H1 (cell line): ENCODE results near the gene SLIRP. TPM values are rescaled to one million over a fixed set of nuclear protein-coding genes. Genes with fewer than 3 reads are reported as not detected.

Experiments
- CTCF ChIA-PET: fragments of 300-600 bp; sonication (Branson Sonifier 250); formaldehyde crosslinking; loops from one replicate; lab custom pipeline; 2021; ENCODE audit not compliant: partially characterized antibody; lab: Charles Lee
- POLR2A ChIA-PET: fragments of 300-600 bp; sonication (Branson Sonifier 250); formaldehyde crosslinking; loops from one replicate; lab custom pipeline; 2021; ENCODE audit warnings: inconsistent platforms; ENCODE audit not compliant: partially characterized antibody; lab: Charles Lee
- DNase-seq, 2 experiments: peaks; one replicate each; pipeline versions ENCODE4 v3.0.0 to v3.0.0-alpha.2; 2010 to 2022; ENCODE audit warnings: low spot score in 2 of 2, low read depth in 1 of 2, mixed read lengths in 1 of 2
- FAIRE-seq: peaks from 2 replicates; lab custom pipeline; 2011; peaks lifted over from hg19 to GRCh38; lab: Jason Lieb, UNC
- H2AFZ ChIP-seq: 2 replicates; pipeline ENCODE4 v1.8.1; 2012; ENCODE audit warnings: low read length, inconsistent platforms
- H2AK5ac ChIP-seq: 2 replicates; pipeline ENCODE4 v1.6.1; 2013; ENCODE audit warnings: low read depth, low read length
- H2BK120ac ChIP-seq: replicated peaks from 2 replicates; pipeline ENCODE3; 2013; ENCODE audit warnings: low read depth, low read length, inconsistent platforms
- H2BK12ac ChIP-seq: 2 replicates; pipeline ENCODE4 v1.6.1; 2013; ENCODE audit warnings: low read depth, low read length
- H2BK15ac ChIP-seq: 2 replicates; pipeline ENCODE4 v1.6.1; 2013; ENCODE audit warnings: low read length
- H2BK20ac ChIP-seq: 2 replicates; pipeline ENCODE4 v1.6.1; 2013; ENCODE audit warnings: low read length
- H2BK5ac ChIP-seq: 2 replicates; pipeline ENCODE4 v1.6.1; 2013; ENCODE audit warnings: low read depth, low read length
- H3K14ac ChIP-seq: 2 replicates; pipeline ENCODE4 v1.6.1; 2013; ENCODE audit warnings: inconsistent platforms; ENCODE audit not compliant: insufficient read length
- H3K18ac ChIP-seq: 2 replicates; pipeline ENCODE4 v1.6.1; 2013; ENCODE audit warnings: low read length; ENCODE audit errors: extremely low read depth
- H3K23ac ChIP-seq: 2 replicates; pipeline ENCODE4 v1.6.1; 2013; ENCODE audit warnings: inconsistent platforms; ENCODE audit not compliant: insufficient read length
- H3K23me2 ChIP-seq: 2 replicates; pipeline ENCODE4 v1.6.1; 2013; ENCODE audit warnings: low read depth, low read length
- H3K27ac ChIP-seq: 2 replicates; pipeline ENCODE4 v1.6.1; 2011; ENCODE audit warnings: low read depth, low read length, inconsistent platforms
- H3K27me3 ChIP-seq, 4 experiments: replicated peaks in 1 of 4; 1 replicate in 1 of 4; 2 replicates in 3 of 4; pipeline versions ENCODE4 v1.6.1 to v1.8.1; 2011 to 2013; ENCODE audit warnings: low read length in 3 of 4, mild to moderate bottlenecking in 3 of 4, inconsistent platforms in 2 of 4, mixed read lengths in 2 of 4, moderate library complexity in 1 of 4; ENCODE audit not compliant: control insufficient read depth in 3 of 4, insufficient read depth in 3 of 4; ENCODE audit errors: extremely low read depth in 1 of 4
- H3K36me3 ChIP-seq, 4 experiments: 2 replicates each; pipeline versions ENCODE4 v1.6.1 to v1.8.1; 2011 to 2013; ENCODE audit warnings: mild to moderate bottlenecking in 4 of 4, low read length in 3 of 4, moderate library complexity in 2 of 4, control low read depth in 1 of 4, inconsistent platforms in 1 of 4; ENCODE audit not compliant: insufficient read depth in 4 of 4, control insufficient read depth in 2 of 4
- H3K4ac ChIP-seq: replicated peaks from 2 replicates; pipeline ENCODE3; 2013; ENCODE audit warnings: low read length, low read depth, mixed read lengths, inconsistent platforms; ENCODE audit not compliant: insufficient read length
- H3K4me1 ChIP-seq, 4 experiments: replicated peaks in 1 of 4; 1 replicate in 1 of 4; 2 replicates in 3 of 4; pipeline versions ENCODE4 v1.6.1 to v1.8.1; 2011 to 2013; ENCODE audit warnings: low read length in 3 of 4, inconsistent platforms in 2 of 4, mixed read lengths in 1 of 4; ENCODE audit not compliant: insufficient read depth in 4 of 4, control insufficient read depth in 3 of 4
- H3K4me2 ChIP-seq, 2 experiments: 2 replicates each; pipeline versions ENCODE4 v1.6.1 to v1.8.1; 2011 to 2013; ENCODE audit warnings: low read depth in 2 of 2, low read length in 2 of 2, control low read depth in 1 of 2, inconsistent platforms in 1 of 2, mild to moderate bottlenecking in 1 of 2; ENCODE audit not compliant: insufficient read depth in 1 of 2
- H3K4me3 ChIP-seq, 4 experiments: fragments of 200-600, 300-600 bp in 1 of 4; sonication (generic), shearing (Covaris generic), sonication (Bioruptor Twin) in 1 of 4; 2 replicates each; pipeline versions ENCODE4 v1.5.1 to v1.8.1; 2011 to 2016; ENCODE audit warnings: low read length in 4 of 4, low read depth in 3 of 4, control low read depth in 2 of 4, inconsistent platforms in 2 of 4, mild to moderate bottlenecking in 2 of 4, mixed read lengths in 1 of 4, moderate library complexity in 1 of 4; ENCODE audit not compliant: insufficient read depth in 2 of 4; ENCODE audit errors: extremely low read depth in 1 of 4
- H3K56ac ChIP-seq: replicated peaks from 2 replicates; pipeline ENCODE3; 2013; ENCODE audit warnings: low read depth, mild to moderate bottlenecking, mixed read lengths, low read length, inconsistent platforms; ENCODE audit not compliant: insufficient read length
- H3K79me1 ChIP-seq: 2 replicates; pipeline ENCODE4 v1.6.1; 2013; ENCODE audit warnings: low read depth, low read length, control low read depth
- H3K79me2 ChIP-seq, 2 experiments: 2 replicates each; pipeline versions ENCODE4 v1.6.1 to v1.8.1; 2012 to 2013; ENCODE audit warnings: low read length in 2 of 2, mild to moderate bottlenecking in 2 of 2, inconsistent platforms in 1 of 2; ENCODE audit not compliant: insufficient read depth in 2 of 2, control insufficient read depth in 1 of 2
- H3K9ac ChIP-seq, 4 experiments: replicated peaks in 1 of 4; 1 replicate in 1 of 4; 2 replicates in 3 of 4; pipeline versions ENCODE4 v1.6.1 to v1.8.1; 2011 to 2013; ENCODE audit warnings: low read depth in 3 of 4, low read length in 3 of 4, control low read depth in 2 of 4, mild to moderate bottlenecking in 2 of 4, moderate library complexity in 2 of 4, inconsistent platforms in 1 of 4; ENCODE audit errors: extremely low read depth in 1 of 4
- H3K9me3 ChIP-seq, 2 experiments: 2 replicates each; pipeline versions ENCODE4 v1.6.1 to v1.8.1; 2012 to 2013; ENCODE audit warnings: mild to moderate bottlenecking in 2 of 2, moderate library complexity in 2 of 2, control low read depth in 1 of 2, inconsistent platforms in 1 of 2, low read depth in 1 of 2, low read length in 1 of 2, mixed read lengths in 1 of 2; ENCODE audit not compliant: insufficient read depth in 2 of 2
- H4K20me1 ChIP-seq, 2 experiments: replicated peaks in 1 of 2; 2 replicates each; pipeline versions ENCODE3 to v1.8.1; 2011 to 2013; ENCODE audit warnings: inconsistent platforms in 2 of 2, low read length in 2 of 2, mild to moderate bottlenecking in 1 of 2; ENCODE audit not compliant: insufficient read depth in 2 of 2, control insufficient read depth in 1 of 2
- H4K5ac ChIP-seq: 2 replicates; pipeline ENCODE4 v1.6.1; 2013; ENCODE audit warnings: low read length, low read depth, mixed read lengths, inconsistent platforms; ENCODE audit not compliant: insufficient read length
- H4K8ac ChIP-seq: 2 replicates; pipeline ENCODE4 v1.8.0; 2013; ENCODE audit warnings: mild to moderate bottlenecking, moderate library complexity, low read length, inconsistent platforms; ENCODE audit not compliant: insufficient read depth; ENCODE audit errors: extremely low read depth
- H4K91ac ChIP-seq: replicated peaks from 2 replicates; pipeline ENCODE3; 2013; ENCODE audit warnings: low read length, mixed read lengths, inconsistent platforms; ENCODE audit not compliant: insufficient read length
- CTBP2 ChIP-seq: IDR thresholded peaks from 2 replicates; pipeline ENCODE4 v1.7.0; 2011; ENCODE audit warnings: borderline replicate concordance, mild to moderate bottlenecking, moderate library complexity, mixed read lengths, low read length; ENCODE audit not compliant: insufficient read depth, insufficient read length
- WGBS, 2 experiments: shearing (Covaris generic) in 1 of 2; methylation state at CpG; one replicate each; pipeline versions ENCODE4 v1.1.6 to v1.1.7; 2013 to 2015; ENCODE audit warnings: low lambda C conversion rate in 2 of 2, mixed read lengths in 2 of 2, inconsistent platforms in 1 of 2, low coverage in 1 of 2, missing lambda C conversion rate in 1 of 2; ENCODE audit not compliant: insufficient replicate concordance in 2 of 2, insufficient coverage in 1 of 2, insufficient read length in 1 of 2; ENCODE audit errors: extremely low coverage in 1 of 2, missing lambda C conversion rate in 1 of 2; 5-methylcytosine and 5-hydroxymethylcytosine counted together
- polyA plus RNA-seq, 7 experiments: library from polyadenylated mRNA; depleted of rRNA in 3 of 7; stranded (reverse) in 5 of 7; unstranded in 2 of 7; fragments of >200 nt in 5 of 7; fragments of 200-250 nt in 2 of 7; gene quantifications; 1 replicate in 5 of 7; 2 replicates in 1 of 7; 4 replicates in 1 of 7; pipeline versions ENCODE4 v1.2.1 to v1.2.3, GENCODE V29; 2011 to 2013; ENCODE audit warnings: missing spikeins in 2 of 7, mixed read lengths in 2 of 7
- total RNA-seq: library from RNA; stranded (reverse); fragmentation: NEBNext Ultra II Directional; extraction: Animal tissue kit (Norgen Biotek cat#: 25700); gene quantifications from 2 replicates; pipeline ENCODE4 v1.2.1, GENCODE V29; 2021

The SLIRP gene
- total and polyA plus RNA-seq, 2 of the 8 experiments (the other 6 are each of a cell fraction or from before 2014, with no cell fraction given), result 374 to 383 TPM

GRCh38 chr14:77681196-77682157 lies 26.4 kb upstream of the SLIRP start:
- no peak overlapping the region for H2BK12ac ChIP-seq
- no peak overlapping the region for H2AFZ ChIP-seq
- FAIRE-seq, result no peak
- H2BK20ac ChIP-seq, result no peak overlapping the region
- no peaks in the 10 kb centered on the region for H3K9me3 ChIP-seq
- TF ChIP-seq CTBP2, result no peak
- no peak overlapping the region for H3K56ac ChIP-seq
- no peak overlapping the region for H3K4me3 ChIP-seq
- peaks cover 0 to 14% (median 1%) of the 10 kb centered on the region in 4 experiments; a peak in 4 of 8 replicates for H3K36me3 ChIP-seq
- H3K4ac ChIP-seq, result no peak overlapping the region
- no peak overlapping the region for H3K27ac ChIP-seq
- H3K79me1 ChIP-seq, result no peaks in the 10 kb centered on the region
- H3K27me3 ChIP-seq, result no peaks in the 10 kb centered on the region
- H2BK120ac ChIP-seq, result no peak overlapping the region
- H3K9ac ChIP-seq, result no peak overlapping the region
- WGBS, 2 experiments, result 77% methylated on average over 7 of the region's 7 CpGs; no CpG with 5 or more reads in 1 of the 2 experiments
- no peak overlapping the region for H3K4me2 ChIP-seq
- no peak overlapping the region for H2BK15ac ChIP-seq
- ChIA-PET POLR2A (interaction anchor here (1.0 kb wide), 1 partner anchor 23 kb away, joined by 3 read pairs; no protein-coding TSS in a partner anchor), CTCF (interaction anchor here (1.1 kb wide), 1 partner anchor 29 kb away, joined by 3 read pairs; no protein-coding TSS in a partner anchor)
- H4K8ac ChIP-seq, result no peak overlapping the region
- H2AK5ac ChIP-seq, result no peak overlapping the region
- H3K23ac ChIP-seq, result no peak overlapping the region
- no peaks in the 10 kb centered on the region for H4K20me1 ChIP-seq
- H3K14ac ChIP-seq, result no peak overlapping the region
- no peak for DNase-seq
- no peaks in the 10 kb centered on the region for H3K79me2 ChIP-seq
- no peak overlapping the region for H4K5ac ChIP-seq
- no peak overlapping the region for H3K18ac ChIP-seq
- H2BK5ac ChIP-seq, result no peak overlapping the region
- H3K23me2 ChIP-seq, result no peaks in the 10 kb centered on the region
- no peaks in the 10 kb centered on the region for H3K4me1 ChIP-seq
- no peak overlapping the region for H4K91ac ChIP-seq
